Amniotic stem cell (primary cell): ENCODE results near the gene CAMKK2.
"Not testable (repeated sequence)": the region's sequence is repeated elsewhere in the genome, so short reads cannot be mapped to it uniquely, and the experiment has no call there.

Experiments
- DNase-seq: peaks from one replicate; lab custom pipeline; 2025; lab: John Stamatoyannopoulos, UW

The CAMKK2 gene

DNA sequence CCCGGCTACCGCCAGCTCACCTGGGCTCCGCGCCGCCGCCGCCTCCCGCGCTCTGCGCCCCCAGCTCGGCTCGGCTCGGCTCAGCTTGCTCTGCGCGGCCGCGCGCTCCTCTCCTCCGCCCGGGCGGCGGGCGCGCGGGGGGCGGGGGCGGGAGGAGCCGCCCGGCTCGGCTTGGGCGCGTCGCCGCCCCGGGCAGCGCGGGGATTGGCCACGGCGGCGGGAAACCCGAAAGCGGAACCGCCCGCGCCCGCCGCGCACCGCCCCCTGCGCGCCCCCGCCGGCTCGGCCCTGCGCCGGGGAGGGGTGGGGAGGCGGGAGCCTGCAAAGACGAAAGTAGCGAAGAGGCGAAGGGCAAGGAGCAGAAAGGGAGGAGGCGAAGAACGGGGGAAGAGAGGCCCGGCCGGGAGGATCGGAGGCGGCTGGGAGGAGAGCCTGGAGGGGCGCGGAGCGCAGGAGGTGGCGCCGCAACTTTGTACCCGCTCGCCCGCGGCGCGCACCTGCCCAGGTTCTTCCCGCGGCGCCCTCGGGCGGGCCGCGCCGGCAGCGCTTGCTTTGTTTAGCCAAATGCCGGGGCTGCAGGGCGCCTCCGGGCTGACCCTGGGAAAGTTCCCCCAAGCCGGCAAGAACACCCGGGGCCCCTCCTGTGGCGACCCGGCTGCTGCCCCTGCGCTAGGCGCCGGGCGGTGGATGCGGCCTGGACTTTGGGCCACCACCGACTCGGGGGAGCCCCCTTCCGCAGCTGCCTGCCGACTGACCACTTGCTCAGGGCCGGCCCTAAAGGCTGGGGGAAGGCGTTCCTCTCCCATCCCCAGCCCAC is at the start of gene CAMKK2:
CAMKK2 (minus strand) TSS at position 92 of the 817 bp plus-strand sequence. CDS start 22,183 bp downstream, outside the sequence.
- peak; percentile 55 for DNase-seq

DNA sequence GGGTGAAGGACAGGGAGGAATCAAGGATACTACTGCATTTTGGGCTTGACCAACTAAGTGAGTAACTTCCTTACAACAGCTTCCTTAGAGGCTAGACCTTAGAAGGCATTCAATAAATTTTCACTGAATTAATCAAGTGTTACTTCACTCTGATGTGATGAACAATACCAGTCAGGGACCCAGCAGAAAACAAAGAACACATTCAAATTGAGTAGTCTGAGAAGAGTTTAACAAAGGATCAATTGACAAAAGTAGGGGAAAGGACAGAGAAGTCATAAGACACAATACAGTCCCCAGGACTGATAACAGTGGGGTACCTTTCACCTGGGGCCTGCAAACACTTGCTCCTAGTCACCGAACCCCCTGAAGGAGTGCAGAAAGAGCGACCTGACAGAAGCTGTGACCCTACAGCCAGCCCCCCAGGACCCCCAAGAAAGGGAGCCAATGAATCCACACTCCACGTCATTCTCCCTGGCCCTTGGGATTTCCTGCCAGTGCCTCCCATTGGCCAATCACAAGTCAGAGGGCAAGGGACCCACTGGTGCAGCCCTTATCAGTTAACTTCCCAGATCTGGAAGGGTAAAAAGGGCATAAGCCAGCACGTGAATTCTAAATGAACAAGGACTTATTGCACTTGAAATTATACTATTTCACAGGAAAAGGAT is 48.8 kb upstream of the CAMKK2 start:
- no peak for DNase-seq

DNA sequence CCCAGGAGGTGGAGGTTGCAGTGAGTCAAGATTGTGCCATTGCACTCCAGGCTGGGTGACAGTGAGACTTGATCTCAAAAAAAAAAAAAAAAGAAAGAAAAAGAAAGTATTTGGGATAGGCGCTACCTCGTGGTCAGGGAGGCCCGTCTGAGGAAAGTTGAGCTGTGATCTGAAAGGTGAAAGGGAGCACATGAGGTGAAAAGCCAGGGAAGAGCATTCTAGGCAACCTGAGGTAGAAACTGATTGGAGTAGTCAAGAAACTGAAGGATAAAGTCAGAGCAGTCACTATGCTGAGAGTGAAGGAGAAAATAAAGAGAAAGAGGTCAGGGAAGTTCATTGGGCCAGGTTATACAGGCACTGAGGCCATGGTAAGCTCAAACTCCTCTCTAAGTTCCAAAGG is 48.0 kb upstream of the CAMKK2 start:
- DNase-seq: no peak

DNA sequence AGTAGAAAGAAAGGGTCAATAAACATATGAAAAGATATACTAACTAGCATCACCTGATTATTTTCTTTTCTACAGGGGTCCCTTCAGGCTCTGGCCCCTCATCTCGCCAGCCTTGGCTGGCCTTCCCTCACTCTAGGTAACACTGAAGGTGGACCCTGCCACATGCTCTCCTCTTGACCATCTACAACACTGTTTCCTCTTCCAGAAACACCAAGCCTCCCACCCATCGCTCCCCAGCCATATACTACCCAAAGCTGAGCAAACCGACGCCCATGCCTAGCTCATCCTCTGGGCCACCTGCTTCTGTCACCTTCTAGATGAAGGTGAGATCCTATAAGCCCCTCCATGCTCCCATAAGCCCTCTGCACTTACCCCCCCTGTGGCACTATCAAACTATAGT is 40.9 kb upstream of the CAMKK2 start:
- no peak for DNase-seq

DNA sequence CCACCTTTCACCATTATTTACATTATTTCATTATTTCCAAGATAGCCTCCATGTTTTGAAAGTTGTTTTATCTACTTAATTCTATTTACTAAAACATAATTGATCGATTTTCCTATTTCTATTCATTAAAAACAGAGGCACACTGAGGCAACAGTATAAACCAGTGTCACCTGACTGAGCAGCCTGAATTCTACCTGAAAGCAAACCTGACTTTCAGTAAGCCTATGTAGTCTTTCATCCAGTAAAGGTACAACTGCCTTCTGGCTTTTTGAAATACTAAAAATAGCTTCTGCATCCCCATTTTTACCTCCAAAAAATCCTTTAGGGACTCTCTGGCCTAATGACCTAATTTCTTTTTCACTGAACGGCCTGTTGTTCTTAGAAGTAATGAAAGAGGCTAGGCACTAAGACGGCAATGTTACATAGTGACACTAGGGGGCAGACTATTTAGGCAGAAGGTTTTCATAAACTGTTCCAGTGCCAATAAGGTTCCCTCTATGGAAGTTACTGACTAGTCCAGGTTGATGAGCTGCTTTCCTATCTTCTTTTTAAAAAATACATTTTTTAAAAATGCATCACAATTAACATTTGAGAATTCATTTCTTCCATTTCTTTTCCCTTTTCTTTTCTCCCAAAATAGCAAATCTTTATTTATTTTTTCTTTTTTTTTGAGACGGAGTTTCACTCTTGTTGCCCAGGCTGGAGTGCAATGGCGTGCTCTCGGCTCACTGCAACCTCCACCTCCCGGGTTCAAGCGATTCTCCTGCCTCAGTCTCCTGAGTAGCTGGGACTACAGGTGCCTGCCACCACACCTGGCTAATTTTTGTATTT is 38.2 kb upstream of the CAMKK2 start:
- peak; percentile 74 for DNase-seq

DNA sequence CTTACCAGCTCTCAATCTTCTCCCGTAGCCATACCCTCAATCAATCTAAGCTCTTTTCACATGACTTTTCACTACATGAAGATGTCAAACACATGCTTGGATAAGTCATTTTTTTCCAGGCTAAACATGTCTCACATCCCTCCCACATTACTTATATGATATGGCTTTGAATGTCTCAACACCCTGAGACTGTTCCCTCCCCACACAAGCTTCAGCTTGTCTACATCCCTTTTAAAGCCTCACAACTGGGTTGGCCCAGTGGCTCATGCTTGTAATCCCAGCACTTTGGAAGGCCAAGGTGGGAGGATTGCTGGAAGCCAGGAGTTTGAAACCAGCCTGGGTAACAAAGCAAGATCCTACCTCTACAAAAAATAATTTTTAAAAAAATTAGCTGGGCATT is 37.2 kb upstream of the CAMKK2 start:
- DNase-seq: no peak

DNA sequence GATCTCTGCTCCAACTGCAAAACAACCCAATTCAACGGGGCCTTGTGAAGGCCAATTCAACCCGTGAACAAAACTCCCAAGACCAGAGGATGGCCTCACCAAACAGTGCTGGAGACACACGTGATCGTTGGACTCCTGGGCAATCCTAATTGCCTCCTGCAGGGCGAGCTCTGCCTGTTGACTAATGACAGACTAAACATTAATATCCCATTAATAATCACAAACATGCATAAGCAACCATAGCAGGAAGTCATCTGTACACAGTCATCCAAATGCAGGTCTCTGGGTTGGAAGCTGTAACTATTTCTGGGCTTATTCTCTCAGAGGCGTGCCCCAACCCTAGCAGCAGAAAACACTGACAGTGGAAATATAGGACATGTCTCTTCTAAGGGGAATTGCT is 34.7 kb upstream of the CAMKK2 start:
- DNase-seq: no peak

DNA sequence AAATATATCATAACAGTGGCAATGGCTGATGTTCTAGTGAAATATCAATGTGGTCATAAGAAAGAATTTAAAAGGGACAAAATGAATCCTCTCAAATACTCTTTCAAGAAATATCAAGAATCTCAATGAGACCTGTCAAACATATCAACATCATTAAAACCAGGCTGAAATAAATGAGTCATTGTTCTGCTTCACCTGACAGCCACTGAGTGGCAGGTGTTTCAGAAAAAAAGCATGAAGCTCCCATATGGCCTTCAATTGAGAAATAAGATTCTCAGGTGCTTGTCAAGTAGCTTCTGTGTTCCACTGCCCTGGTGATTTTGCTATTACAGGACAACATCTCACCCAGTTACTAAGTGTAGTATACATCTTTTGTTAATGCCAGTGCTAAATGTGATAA is 34.2 kb upstream of the CAMKK2 start:
- no peak for DNase-seq

DNA sequence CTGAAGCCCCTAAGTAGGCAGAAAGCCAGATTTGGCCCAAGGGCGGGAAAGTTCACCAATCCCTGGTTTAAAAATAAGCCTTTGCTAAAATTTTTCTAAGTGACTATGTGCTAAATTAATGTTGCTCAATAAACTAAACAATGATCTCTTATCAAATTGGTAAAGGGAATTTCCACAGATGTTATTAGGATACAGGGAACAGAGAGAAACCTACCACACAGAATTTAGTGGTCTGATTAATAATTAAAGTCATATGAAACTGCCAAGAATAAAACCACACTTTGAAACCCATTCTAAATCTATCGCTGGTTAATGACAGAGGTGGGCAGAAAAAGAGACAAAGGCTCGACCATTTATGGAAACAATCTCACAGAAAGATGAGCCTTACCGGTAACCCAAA is 33.7 kb upstream of the CAMKK2 start:
- no peak for DNase-seq

DNA sequence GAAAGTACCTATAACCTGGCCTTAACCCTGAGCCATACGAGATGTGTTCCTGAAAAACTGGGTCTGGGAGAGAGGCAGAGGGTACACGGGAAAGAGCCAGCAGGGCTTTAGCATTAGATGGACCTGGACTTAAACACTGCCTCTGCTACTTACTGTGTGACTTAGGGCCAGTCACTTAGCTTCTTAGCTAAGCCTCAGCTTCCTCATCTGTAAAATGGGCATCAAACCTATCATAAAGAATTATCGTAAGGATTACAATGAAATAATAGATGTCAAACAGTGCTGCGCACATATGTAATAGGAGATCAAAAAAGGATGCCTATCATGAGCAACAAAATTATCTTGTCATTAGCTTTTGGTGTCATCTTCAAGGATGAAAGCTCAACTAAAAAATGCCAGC is 32.1 kb upstream of the CAMKK2 start:
- no peak for DNase-seq

DNA sequence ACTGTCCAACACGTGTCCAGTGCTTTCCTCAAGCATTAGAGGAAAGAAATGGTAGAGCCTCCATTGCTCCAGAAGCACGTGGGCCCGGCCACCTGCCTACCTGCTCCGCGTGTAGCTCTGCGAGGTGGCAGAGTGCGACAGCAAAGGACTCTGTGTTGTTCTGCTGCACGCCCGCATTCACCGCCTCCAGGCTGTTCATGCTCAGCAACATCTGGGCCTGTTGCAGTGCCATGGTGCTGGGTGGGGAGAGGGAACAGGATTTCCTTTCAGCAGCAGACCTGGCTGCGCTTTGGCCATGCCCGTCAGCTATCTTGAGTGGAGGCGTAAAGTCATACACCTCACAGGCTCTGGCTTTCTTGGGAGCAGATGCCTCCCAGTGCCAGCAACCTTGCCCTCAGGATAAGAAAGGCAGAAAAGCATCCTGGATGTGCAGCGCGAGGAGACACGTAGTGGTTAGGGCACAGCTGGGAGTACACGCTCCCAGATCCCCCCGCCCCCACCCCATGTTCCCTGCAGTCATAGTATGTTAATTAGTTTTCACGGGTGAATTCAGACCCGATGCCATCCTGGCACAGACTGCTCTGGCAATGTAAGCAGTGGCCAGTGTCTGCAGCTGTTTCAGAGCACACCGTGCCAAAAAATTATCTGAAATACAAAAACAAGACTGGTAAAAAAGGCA is 30.6 kb upstream of the CAMKK2 start:
- no peak for DNase-seq

DNA sequence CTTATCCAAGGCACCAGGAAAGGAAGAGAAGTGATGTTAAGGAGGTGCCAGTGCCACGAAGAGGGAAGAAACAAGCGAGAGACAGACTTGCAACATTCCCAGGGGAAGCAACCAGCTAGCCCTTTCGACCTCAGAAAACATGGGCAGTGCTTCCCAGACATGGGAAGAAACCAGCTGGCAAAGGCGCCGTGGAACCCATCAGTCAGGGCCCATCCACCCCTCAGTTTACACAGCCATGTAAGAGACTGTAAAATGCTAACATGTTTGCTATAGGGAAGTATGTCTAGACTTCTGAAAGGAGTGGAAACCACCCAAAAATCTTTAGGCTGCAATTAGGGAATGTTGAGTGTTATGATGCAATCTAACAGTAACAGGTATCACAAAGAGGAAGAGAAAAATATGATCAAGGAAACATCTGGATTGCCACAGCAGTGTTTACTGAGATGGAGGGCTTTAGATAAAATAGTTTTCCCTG is 29.4 kb upstream of the CAMKK2 start:
- DNase-seq: no peak

DNA sequence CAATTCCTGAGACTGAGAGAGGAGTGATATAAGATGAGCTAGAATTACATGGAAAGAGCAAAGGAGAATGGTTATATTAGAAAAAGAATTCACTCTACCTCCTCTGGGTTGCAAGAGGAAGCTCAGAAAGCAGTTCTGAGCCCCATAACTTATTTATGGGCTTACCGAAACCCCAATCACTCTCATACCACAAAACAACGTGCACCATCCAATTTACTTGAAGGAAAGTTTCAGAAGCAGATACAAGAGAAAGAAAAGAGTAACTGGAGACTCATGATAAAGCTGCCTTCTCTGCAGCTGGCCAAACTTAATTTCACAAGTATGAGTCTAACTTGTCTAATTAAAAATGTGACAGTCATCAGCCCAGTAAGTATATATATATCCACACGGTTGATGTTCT is 27.4 kb upstream of the CAMKK2 start:
- DNase-seq: no peak

DNA sequence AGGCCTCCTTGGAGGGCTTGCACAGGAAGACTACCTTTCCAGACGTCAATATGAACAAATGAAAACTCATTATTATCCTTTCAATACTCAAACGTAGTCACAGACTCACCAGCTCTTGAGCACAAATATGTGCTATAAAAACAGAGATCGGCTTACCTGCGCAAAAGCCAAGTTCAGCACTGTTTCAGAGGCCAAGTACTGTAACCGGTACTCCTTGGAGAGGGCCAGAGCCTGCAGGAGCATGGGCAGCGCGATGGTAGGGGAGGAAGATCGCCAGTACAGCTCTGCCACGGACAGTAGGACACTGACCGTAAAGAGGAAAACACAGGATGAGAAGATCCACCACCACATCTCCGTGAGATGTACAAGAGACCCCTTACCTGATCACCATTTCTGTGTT is 21.6 kb upstream of the CAMKK2 start:
- no peak for DNase-seq

DNA sequence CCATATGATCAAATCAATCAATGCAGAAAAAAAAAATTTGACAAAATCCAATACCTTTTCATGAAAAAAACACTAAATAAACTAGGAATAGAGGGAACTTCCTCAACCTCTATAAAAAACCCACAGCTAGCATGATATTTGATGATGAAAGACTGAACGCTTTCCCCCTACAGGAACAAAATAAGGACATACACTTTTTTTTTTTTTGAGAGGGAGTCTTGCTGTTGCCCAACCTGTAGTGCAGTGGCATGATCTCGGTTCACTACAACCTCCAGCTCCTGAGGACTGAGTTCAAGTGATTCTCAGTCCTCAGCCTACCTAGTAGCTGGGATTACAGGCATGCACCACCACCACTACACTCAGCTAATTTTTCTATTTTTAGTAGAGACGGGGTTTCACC is 17.9 kb upstream of the CAMKK2 start:
- DNase-seq: no peak

DNA sequence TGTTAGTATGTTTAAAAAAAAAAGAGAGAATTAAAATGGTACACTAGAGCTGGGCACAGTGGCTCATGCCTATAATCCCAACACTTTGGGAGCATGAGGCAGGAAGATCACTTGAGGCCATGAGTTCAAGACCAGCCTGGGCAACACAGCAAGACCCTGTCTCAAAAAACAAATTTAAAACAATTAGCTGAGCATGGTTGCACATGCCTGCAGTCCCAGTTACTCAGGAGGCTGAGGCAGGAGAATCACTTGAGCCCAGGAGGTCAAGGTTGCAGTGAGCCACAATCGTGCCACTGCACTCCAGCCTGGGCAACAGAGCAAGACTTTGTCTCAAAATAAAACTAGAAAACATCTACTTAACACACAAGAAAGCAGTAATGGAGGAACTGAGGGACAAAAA is 13.7 kb upstream of the CAMKK2 start:
- not testable (repeated sequence) for DNase-seq

DNA sequence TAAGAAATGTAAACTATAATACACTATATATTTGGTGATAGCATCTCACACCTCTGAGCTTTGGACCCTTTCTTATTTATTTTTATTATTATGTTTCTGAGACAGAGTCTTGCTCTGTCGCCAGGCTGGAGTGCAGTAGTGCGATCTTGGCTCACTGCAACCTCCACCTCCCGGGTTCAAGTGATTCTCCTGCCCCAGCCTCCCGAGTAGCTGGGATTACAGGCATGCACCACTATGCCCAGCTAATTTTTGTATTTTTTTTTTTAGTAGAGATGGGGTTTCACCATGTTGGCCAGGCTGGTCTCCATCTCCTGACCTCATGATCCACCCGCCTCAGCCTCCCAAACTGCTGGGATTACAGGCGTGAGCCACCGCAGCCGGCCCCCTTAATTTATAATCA is 10.9 kb upstream of the CAMKK2 start:
- not testable (repeated sequence) for DNase-seq

DNA sequence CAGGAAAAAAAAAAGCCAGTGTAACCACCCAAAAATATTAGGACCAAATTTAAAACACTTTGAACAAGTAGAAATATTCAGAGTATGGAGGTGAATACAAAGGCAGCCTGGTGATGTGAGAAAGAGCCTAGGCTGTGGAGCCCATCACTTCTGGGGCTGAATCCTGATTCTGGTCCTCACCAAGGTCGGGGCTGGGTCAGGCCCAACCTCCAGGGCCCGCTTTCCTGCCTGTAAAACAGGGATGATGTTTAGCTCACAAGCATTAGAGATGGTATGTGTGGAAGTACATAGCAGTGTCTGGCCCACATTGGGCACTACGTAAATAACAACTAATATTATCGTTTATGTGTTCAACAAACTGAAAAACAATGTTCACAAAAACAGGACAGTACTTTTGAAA is 7.8 kb upstream of the CAMKK2 start:
- DNase-seq: no peak

DNA sequence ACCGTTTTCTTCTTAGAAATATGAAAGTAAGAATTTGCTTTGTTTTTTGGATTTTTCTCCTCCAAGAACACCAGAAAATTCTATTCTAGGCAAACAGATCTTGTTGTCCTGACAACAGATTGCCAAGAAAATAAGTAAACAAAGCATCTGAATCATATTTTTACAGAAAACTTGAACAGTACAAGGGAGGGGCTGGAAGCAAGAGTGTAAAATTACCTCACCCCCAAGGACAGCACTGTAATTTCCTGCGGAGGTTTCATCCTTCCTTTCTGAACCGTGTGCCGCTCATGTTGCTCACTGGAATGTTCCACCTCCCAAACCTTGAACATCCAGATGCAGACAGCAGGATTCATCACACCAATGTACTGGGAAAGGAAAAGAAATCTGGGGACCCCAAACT is 5.4 kb upstream of the CAMKK2 start:
- DNase-seq: no peak

DNA sequence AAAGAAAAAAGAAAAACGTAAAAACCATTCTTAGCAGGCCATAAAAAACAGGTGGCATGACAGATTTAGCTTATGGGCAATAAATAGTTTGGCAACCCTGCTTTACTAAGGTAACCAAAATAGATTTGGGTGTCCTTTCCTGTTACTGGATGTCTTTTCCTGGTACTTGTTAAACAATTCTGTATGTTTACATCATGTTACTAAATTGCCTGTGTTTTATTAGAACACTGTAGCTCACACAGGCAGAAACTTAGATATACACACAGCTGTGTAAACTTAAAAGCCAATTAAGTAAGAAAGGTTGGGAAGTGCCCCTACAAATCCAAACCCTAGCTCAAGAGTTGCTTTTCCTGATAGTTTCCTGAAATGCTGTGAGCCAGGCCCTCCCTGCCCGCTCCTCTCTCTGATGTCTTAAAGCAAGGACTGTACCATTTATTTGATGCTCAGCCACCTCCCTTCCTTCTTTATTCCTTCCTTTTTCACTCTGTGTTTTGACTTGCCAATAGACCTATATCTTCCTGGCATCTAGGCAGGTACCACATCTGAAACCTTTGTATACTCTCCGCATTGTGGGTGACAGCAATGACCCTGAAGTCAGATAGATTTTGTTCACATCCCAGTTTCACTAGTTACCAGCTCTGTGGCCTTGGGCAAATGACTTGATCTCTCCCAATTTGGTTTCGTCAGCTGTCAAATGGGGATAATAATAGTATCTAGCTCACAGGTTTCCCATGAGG is 3.7 kb upstream of the CAMKK2 start:
- no peak for DNase-seq

DNA sequence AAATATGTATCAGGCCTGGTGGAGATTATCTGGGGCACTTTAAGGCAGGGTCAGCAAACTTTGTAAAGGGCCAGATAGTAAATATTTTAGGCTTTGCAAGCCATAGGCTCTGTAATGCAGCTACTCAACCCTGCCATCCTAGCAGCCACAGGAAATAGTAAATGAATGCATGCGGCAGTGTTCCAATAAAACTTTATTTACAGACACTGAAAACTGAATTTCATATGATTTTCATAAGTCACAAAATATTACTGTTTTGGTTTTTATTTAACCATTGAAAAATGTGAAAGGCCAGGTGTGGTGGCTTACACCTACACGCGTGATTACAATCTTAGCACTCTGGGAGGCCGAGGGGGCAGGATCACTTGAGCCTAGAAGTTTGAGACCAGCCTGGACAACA is 3.2 kb upstream of the CAMKK2 start:
- no peak for DNase-seq
